ENCODE results near the gene SLC13A3.
"Not testable (repeated sequence)": the region's sequence is repeated elsewhere in the genome, so short reads cannot be mapped to it uniquely, and the experiment has no call there.

Gene SLC13A3

DNA sequence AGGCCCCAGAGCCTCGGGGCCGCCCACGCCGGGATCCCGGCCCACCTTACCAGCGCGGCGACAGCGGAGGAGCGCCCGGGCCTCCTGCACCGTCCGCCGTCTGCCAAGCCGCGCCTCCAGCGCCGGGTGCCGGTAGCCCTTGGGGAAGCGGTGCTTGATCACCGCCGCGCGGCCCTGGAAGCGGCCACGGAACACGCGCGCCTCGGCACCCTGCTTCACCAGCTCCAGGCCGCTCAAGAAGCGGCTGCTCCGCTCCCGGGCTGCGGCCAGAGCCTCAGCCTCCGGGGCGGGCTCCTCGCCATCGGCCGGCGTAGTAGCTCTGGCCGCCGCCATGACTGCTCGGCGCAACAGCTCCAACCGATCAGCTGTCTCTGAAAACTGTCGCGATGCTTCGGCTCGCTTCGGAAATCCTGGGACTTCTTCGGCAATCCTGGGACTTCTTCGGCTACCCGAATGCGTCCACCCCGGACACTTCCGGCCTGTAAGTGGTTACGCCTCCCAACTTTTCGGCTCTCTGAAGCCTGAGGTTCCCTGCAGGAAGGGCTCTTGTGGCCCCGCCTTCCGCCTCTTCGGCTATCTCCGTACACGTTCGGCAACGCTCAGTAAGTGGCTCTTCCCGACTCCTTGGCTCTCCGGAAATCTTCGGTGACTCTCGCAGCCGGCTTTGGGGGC is 38.0 kb upstream of the SLC13A3 start, which contains the start of gene TP53RK:
TSS of gene TP53RK (minus strand) at position 363 of the 672 bp plus-strand sequence. CDS start at position 333, 30 bp downstream.
- Mint-ChIP-seq H3K27ac (ENCODE audit: low read depth) (peak within 1 kb of the TSS; percentile 96), H3K27me3 (no peaks in the 10 kb centered on the region), H3K4me1 (peaks cover 48% of the 10 kb centered on the region), H3K9me3 (no peaks in the 10 kb centered on the region), H3K4me3 (peak within 1 kb of the TSS; percentile 92), H3K36me3 (ENCODE audit: insufficient read depth) (peaks cover 19% of the 10 kb centered on the region)
- DNase-seq (ENCODE audit: low spot score in 2 of 2), result peak; percentile 91 to 94
- peak; percentile 94 for ATAC-seq (replicated peaks; ENCODE audit: extremely low read depth, poor library complexity, severe bottlenecking)

DNA sequence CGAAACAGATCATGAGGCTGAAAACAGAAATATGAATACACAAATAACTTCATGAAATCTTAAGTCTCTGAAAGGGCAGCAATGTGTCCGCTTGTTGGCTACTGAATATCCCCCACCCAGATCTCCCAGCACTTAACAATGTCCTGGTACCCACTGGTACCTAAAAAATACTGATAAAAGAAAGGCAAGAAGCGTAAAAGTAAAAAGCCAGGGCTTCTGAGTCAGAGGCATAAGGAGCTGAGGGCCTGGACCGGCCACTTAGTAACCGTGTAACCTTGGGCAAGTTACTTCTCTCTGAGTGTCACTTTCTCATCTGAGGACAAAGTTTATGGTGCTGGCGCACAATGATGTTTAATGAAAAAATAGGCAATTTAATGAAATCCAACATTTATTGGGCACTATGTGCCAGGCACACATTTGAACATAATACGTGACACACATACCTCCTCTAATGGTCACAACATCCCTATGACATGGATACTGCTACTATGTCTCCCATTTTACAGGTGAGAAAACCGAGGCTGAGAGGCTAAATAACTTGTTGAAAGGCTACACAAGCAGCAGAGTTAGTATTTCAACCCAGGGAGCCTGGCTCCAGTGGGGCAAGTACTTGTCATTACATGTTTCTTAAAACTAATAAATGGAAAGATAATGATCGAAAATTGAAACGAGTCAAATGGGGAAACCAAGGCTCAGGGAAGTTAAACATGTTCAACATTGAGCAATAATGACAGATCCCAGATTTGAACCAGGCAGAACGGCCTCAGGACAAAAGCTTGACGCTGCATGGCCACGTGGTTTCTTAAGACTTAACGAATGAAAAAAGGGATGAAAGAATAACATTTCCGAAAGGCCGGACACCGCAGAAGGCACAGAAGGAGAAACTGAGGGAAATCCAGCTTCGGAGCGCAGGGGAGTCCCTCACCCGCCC is 37.2 kb upstream of the SLC13A3 start:
- Mint-ChIP-seq H3K4me3 (peak overlapping the region; percentile 92), H3K9me3 (no peaks in the 10 kb centered on the region), H3K36me3 (ENCODE audit: insufficient read depth) (peaks cover 19% of the 10 kb centered on the region), H3K27ac (ENCODE audit: low read depth) (peak overlapping the region; percentile 96), H3K27me3 (no peaks in the 10 kb centered on the region), H3K4me1 (peaks cover 56% of the 10 kb centered on the region)
- ATAC-seq (replicated peaks; ENCODE audit: extremely low read depth, poor library complexity, severe bottlenecking), result no peak
- no peak for DNase-seq (ENCODE audit: low spot score in 2 of 2)

GRCh38 chr20:46683939-46684750 is 32.9 kb upstream of the SLC13A3 start:
- no peaks in the 10 kb centered on the region for H3K27me3 Mint-ChIP-seq
- no peak overlapping the region for H3K4me3 Mint-ChIP-seq
- H3K9me3 Mint-ChIP-seq, result no peaks in the 10 kb centered on the region
- no peak overlapping the region for H3K27ac Mint-ChIP-seq (ENCODE audit: low read depth)
- DNase-seq (ENCODE audit: low spot score in 2 of 2), result no peak
- peaks cover 70% of the 10 kb centered on the region for H3K4me1 Mint-ChIP-seq
- H3K36me3 Mint-ChIP-seq (ENCODE audit: insufficient read depth), result peaks cover 17% of the 10 kb centered on the region
- no peak for ATAC-seq (replicated peaks; ENCODE audit: extremely low read depth, poor library complexity, severe bottlenecking)

- Mint-ChIP-seq H3K4me3 (no peak overlapping the region), H3K27me3 (no peaks in the 10 kb centered on the region), H3K4me1 (peaks cover 73% of the 10 kb centered on the region), H3K27ac (ENCODE audit: low read depth) (no peak overlapping the region), H3K36me3 (ENCODE audit: insufficient read depth) (peaks cover 15% of the 10 kb centered on the region), H3K9me3 (no peaks in the 10 kb centered on the region)
- ATAC-seq (replicated peaks; ENCODE audit: extremely low read depth, poor library complexity, severe bottlenecking), result no peak
- DNase-seq (ENCODE audit: low spot score in 2 of 2), result no peak
Measured at GRCh38 chr20:46683668-46683938, 32.3 kb upstream of the SLC13A3 start.

DNA sequence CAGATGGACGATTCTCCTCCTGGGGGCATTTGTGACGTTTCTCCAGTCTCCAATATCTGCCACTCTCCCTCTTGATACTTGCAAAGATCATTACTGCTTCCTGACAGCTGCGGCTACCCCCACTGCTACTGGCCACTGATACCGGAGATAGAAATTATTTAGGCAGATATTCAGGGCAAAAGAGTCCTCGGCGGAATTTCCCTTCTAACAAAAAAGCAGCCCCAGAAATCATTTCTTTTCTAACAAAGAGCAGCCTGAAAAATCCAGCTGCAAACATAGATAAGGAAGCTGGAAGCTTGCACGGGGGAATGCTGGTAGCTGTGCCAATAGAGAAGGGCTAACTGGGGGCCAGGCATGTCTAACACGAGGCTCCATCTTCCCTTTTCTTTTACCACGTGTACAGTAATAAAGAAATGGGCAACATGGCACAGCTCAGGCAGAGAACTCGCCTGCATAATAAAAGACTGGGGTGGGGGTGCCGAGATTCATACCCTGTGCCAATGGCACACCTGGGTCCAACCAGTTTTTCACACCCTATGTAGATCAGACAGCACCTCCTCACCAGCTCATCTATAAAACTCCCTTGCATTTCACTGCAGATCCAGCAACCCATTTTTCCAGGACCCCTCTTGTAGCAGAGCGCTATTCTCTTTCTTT is 31.9 kb upstream of the SLC13A3 start:
- peaks cover 69% of the 10 kb centered on the region for H3K4me1 Mint-ChIP-seq
- no peak for ATAC-seq (replicated peaks; ENCODE audit: extremely low read depth, poor library complexity, severe bottlenecking)

DNA sequence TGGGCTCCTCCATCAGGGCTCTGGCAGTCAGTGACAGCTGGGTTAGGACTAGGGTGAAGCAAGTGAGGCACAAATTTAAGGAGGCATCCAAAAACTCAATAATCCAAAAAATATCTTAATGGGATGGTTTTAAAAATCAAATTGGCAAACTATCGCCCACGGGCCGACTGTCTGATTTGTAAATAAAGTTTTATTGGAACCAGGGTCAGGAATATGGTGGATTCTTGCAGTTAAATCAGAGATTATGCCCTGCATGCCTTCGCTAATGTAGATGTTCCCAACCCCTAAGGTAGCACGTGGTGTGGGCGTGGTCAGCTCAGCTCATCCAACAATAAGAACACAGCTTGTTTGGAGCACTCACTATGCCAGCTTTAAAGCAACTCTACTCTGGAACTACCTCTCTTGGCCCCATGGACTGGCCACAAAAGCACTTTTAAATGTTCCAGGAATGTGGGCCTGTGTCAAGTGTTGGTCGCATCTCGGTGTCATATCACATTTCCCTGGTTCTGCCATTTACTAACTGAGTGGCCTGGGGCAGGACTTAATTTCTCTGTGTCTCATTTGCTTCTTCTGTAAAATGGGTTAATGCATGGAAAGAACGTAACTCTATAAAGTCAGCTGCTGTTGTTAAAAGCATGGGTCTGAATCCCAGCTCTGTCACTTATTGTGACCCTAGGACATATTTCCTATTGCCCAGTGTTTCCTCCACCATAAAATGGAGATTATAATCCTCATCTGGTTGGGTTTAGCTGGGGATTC is 31.0 kb upstream of the SLC13A3 start:
- Mint-ChIP-seq H3K4me1 (peaks cover 60% of the 10 kb centered on the region), H3K27ac (ENCODE audit: low read depth) (no peak overlapping the region), H3K4me3 (no peak overlapping the region), H3K9me3 (no peaks in the 10 kb centered on the region), H3K36me3 (ENCODE audit: insufficient read depth) (peaks cover 15% of the 10 kb centered on the region), H3K27me3 (no peaks in the 10 kb centered on the region)
- no peak for ATAC-seq (replicated peaks; ENCODE audit: extremely low read depth, poor library complexity, severe bottlenecking)
- no peak for DNase-seq (ENCODE audit: low spot score in 2 of 2)

More for the DNA sequence above, 31.9 kb upstream of the SLC13A3 start:
- no peaks in the 10 kb centered on the region for H3K27me3 Mint-ChIP-seq
- H3K4me3 Mint-ChIP-seq, result no peak overlapping the region
- H3K36me3 Mint-ChIP-seq (ENCODE audit: insufficient read depth), result peaks cover 15% of the 10 kb centered on the region
- no peak for DNase-seq (ENCODE audit: low spot score in 2 of 2)
- H3K9me3 Mint-ChIP-seq, result no peaks in the 10 kb centered on the region
- H3K27ac Mint-ChIP-seq (ENCODE audit: low read depth), result no peak overlapping the region

GRCh38 chr20:46681032-46681854 is 30.0 kb upstream of the SLC13A3 start:
- Mint-ChIP-seq H3K27ac (ENCODE audit: low read depth) (no peak overlapping the region), H3K4me1 (peaks cover 50% of the 10 kb centered on the region), H3K27me3 (no peaks in the 10 kb centered on the region), H3K36me3 (ENCODE audit: insufficient read depth) (peaks cover 10% of the 10 kb centered on the region), H3K4me3 (no peak overlapping the region), H3K9me3 (no peaks in the 10 kb centered on the region)
- ATAC-seq (replicated peaks; ENCODE audit: extremely low read depth, poor library complexity, severe bottlenecking) (no peak), DNase-seq (ENCODE audit: low spot score in 2 of 2) (peak; percentile 44 to 49)

DNA sequence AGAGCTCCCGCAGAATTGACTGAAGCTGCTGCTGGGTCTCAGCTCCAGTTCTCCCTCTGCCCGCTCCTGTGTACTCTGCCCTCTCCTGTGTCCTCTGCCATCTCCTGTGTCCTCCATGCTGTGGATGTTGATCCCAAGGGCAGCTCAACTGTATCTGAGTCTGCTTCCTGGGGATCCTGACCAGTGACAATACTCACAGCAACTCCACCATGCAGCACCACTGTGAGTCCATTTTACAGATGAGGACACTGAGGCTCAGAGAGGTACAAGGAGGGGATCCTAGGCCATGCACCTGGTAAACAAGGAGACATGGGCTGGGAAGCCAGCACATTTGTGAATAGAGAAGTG is 29.4 kb upstream of the SLC13A3 start:
- no peaks in the 10 kb centered on the region for H3K27me3 Mint-ChIP-seq
- peaks cover 44% of the 10 kb centered on the region for H3K4me1 Mint-ChIP-seq
- H3K36me3 Mint-ChIP-seq (ENCODE audit: insufficient read depth), result peaks cover 6% of the 10 kb centered on the region
- no peaks in the 10 kb centered on the region for H3K9me3 Mint-ChIP-seq
- DNase-seq (ENCODE audit: low spot score in 2 of 2) (no peak), ATAC-seq (replicated peaks; ENCODE audit: extremely low read depth, poor library complexity, severe bottlenecking) (no peak)
- no peak overlapping the region for H3K4me3 Mint-ChIP-seq
- no peak overlapping the region for H3K27ac Mint-ChIP-seq (ENCODE audit: low read depth)

DNA sequence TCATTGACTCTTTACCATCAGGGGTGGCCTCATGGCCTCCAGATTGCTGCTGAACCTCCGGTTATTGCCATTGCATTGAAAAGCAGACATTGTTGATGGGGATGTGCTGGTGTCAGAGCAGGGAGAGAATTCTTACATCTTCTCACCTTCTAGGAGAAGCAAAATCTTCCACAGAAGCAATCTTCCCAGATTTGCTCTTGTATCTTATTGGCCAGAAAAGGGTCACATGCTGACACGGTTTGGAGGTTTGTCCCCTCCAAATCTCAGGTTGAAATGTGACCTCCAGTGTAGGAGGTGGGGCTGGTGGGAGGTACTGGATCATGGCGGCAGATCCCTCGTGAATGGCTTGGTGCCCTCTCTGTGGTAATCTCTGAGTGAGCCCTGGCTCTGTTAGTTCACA is 27.3 kb upstream of the SLC13A3 start:
- Mint-ChIP-seq H3K27ac (ENCODE audit: low read depth) (no peak overlapping the region), H3K27me3 (no peaks in the 10 kb centered on the region), H3K36me3 (ENCODE audit: insufficient read depth) (peaks cover 2% of the 10 kb centered on the region), H3K9me3 (no peaks in the 10 kb centered on the region), H3K4me1 (peaks cover 30% of the 10 kb centered on the region), H3K4me3 (no peak overlapping the region)
- ATAC-seq (replicated peaks; ENCODE audit: extremely low read depth, poor library complexity, severe bottlenecking) (no peak), DNase-seq (ENCODE audit: low spot score in 2 of 2) (no peak)

DNA sequence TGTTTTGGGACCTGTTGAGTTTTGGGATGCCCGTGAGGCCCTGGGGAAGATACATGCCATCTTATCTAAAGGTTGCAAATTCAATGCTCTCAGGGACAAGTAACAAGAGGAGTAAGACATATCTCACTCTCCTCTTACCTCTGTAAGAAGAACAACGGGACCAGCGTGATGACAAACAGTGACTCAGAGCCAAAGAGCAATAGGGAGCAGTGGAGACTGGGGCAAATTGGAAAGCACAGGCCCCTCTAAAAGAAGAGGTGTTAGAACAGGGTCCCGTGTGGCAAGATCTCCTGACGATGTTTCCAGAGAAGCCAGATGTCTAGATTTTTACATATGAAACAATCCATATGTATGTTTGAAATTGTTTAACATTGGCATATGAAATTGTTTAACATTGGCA is 26.3 kb upstream of the SLC13A3 start:
- no peaks in the 10 kb centered on the region for H3K9me3 Mint-ChIP-seq
- no peak for DNase-seq (ENCODE audit: low spot score in 2 of 2)

GRCh38 chr20:46676649-46677316 is 25.5 kb upstream of the SLC13A3 start:
- not testable (repeated sequence) for H3K4me3 Mint-ChIP-seq; H3K36me3 Mint-ChIP-seq (ENCODE audit: insufficient read depth); H3K27ac Mint-ChIP-seq (ENCODE audit: low read depth); DNase-seq (ENCODE audit: low spot score in 2 of 2); ATAC-seq (replicated peaks; ENCODE audit: extremely low read depth, poor library complexity, severe bottlenecking); H3K9me3 Mint-ChIP-seq; H3K27me3 Mint-ChIP-seq
- peaks cover 19% of the 10 kb centered on the region for H3K4me1 Mint-ChIP-seq

More for the DNA sequence above, 26.3 kb upstream of the SLC13A3 start:
- H3K36me3 Mint-ChIP-seq (ENCODE audit: insufficient read depth), result peaks cover 2% of the 10 kb centered on the region
- H3K4me3 Mint-ChIP-seq, result no peak overlapping the region
- no peak for ATAC-seq (replicated peaks; ENCODE audit: extremely low read depth, poor library complexity, severe bottlenecking)
- H3K27ac Mint-ChIP-seq (ENCODE audit: low read depth), result no peak overlapping the region
- no peaks in the 10 kb centered on the region for H3K27me3 Mint-ChIP-seq
- H3K4me1 Mint-ChIP-seq, result peaks cover 20% of the 10 kb centered on the region

Measured in central memory CD8-positive, alpha-beta T cell (primary cell).